ENCODE measurements around the gene BTNL3.

The BTNL3 gene

GRCh38 chr5:180970875-180971274 is 17.8 kb upstream of the BTNL3 start:
- no peak for TF ChIP-seq CTCF (IDR thresholded peaks at IDR 0.05; ENCODE audit: borderline replicate concordance, insufficient read depth, low read depth, low read length)
- H3K4me3 ChIP-seq (ENCODE audit: low read depth, low read length): no peak overlapping the region

- no peak overlapping the region for H3K4me3 ChIP-seq (ENCODE audit: low read depth, low read length)
- TF ChIP-seq CTCF (IDR thresholded peaks at IDR 0.05; ENCODE audit: borderline replicate concordance, insufficient read depth, low read depth, low read length): no peak
Observed at GRCh38 chr5:180974612-180975315, 13.9 kb upstream of the BTNL3 start.

- no peak overlapping the region for H3K4me3 ChIP-seq (ENCODE audit: low read depth, low read length)
- no peak for TF ChIP-seq CTCF (IDR thresholded peaks at IDR 0.05; ENCODE audit: borderline replicate concordance, insufficient read depth, low read depth, low read length)
Observed at GRCh38 chr5:180975338-180975737, 13.3 kb upstream of the BTNL3 start.

GRCh38 chr5:180976518-180976917 is 12.1 kb upstream of the BTNL3 start:
- TF ChIP-seq CTCF (IDR thresholded peaks at IDR 0.05; ENCODE audit: borderline replicate concordance, insufficient read depth, low read depth, low read length): no peak
- H3K4me3 ChIP-seq (ENCODE audit: low read depth, low read length): no peak overlapping the region

- H3K4me3 ChIP-seq (ENCODE audit: low read depth, low read length): no peak overlapping the region
- no peak for TF ChIP-seq CTCF (IDR thresholded peaks at IDR 0.05; ENCODE audit: borderline replicate concordance, insufficient read depth, low read depth, low read length)
Observed at GRCh38 chr5:180977852-180978251, 10.8 kb upstream of the BTNL3 start.

- no peak overlapping the region for H3K4me3 ChIP-seq (ENCODE audit: low read depth, low read length)
- TF ChIP-seq CTCF (IDR thresholded peaks at IDR 0.05; ENCODE audit: borderline replicate concordance, insufficient read depth, low read depth, low read length): no peak
Observed at GRCh38 chr5:180982008-180982741, 6.5 kb upstream of the BTNL3 start.

- no peak overlapping the region for H3K4me3 ChIP-seq (ENCODE audit: low read depth, low read length)
- TF ChIP-seq CTCF (IDR thresholded peaks at IDR 0.05; ENCODE audit: borderline replicate concordance, insufficient read depth, low read depth, low read length): no peak
Observed at GRCh38 chr5:180988016-180988415, 630 bp upstream of the BTNL3 start.

All from GM12875 (cell line).